K562 (cell line): ENCODE measurements around the gene RET. TPM values are rescaled to one million over a fixed set of nuclear protein-coding genes. Genes with fewer than 3 reads are reported as not detected.

Experiments used
- ATAC-seq: fragments of 200-7000 bp; cut with Tn5 transposase; 3 replicates; pipeline ENCODE4 v1.9.1; 2020; ENCODE audit warnings: moderate library complexity
- BruUV-seq: library from RNA; stranded (reverse); fragments of 400-500 nt; replicated peaks from 2 replicates; lab custom pipeline; 2021; lab: Mats Ljungman, UMichigan
- CTCF ChIA-PET: fragments of 300-600 bp; formaldehyde crosslinking; extraction: SDS; loops from one replicate; lab custom pipeline; 2021; ENCODE audit warnings: low intra/inter-chr PET ratio; lab: Yijun Ruan, JAX
- POLR2A ChIA-PET: fragments of 300-600, 350-650 bp; sonication (Branson Sonifier 250); formaldehyde crosslinking; extraction: SDS; loops from one replicate; lab custom pipeline; 2021; ENCODE audit warnings: antibody characterized with exemption, inconsistent platforms; lab: Yijun Ruan, JAX
- DNase-seq, 4 experiments: peaks; one replicate each; pipeline versions ENCODE4 v3.0.0 to v3.0.0-alpha.2; 2011 to 2018; ENCODE audit warnings: low spot score in 3 of 4, mixed read lengths in 3 of 4; ENCODE audit errors: extremely low read depth in 1 of 4
- FAIRE-seq: peaks from 2 replicates; lab custom pipeline; 2011; peaks lifted over from hg19 to GRCh38; lab: Jason Lieb, UNC
- H2AFZ ChIP-seq: 2 replicates; pipeline ENCODE4 v1.6.0; 2011; ENCODE audit warnings: low read depth, low read length, control low read depth, inconsistent platforms
- H3K27ac ChIP-seq: fragments of 200-600 bp; 3 replicates; pipeline ENCODE4 v1.8.0; 2011; ENCODE audit warnings: low read depth, mild to moderate bottlenecking, control low read depth, inconsistent platforms, low read length, moderate library complexity, mixed read lengths; ENCODE audit errors: extremely low read depth
- H3K27me3 ChIP-seq, 2 experiments: fragments of 300-600 bp in 1 of 2; 2 replicates in 1 of 2; 3 replicates in 1 of 2; pipeline versions ENCODE4 v1.6.0 to v1.8.0; 2011; ENCODE audit warnings: inconsistent platforms in 2 of 2, low read length in 2 of 2, mild to moderate bottlenecking in 1 of 2, mixed read lengths in 1 of 2, moderate library complexity in 1 of 2; ENCODE audit not compliant: control insufficient read depth in 2 of 2, insufficient read depth in 2 of 2
- H3K36me3 ChIP-seq: fragments of 300-600 bp; 3 replicates; pipeline ENCODE4 v1.8.0; 2011; ENCODE audit warnings: mild to moderate bottlenecking, low read length, inconsistent platforms; ENCODE audit not compliant: control insufficient read depth, insufficient read depth
- H3K4me1 ChIP-seq, 2 experiments: fragments of 200-600 bp in 1 of 2; replicated peaks in 1 of 2; 2 replicates in 1 of 2; 3 replicates in 1 of 2; pipeline versions ENCODE4 v1.5.1 to v1.8.0; 2011; ENCODE audit warnings: inconsistent platforms in 2 of 2, low read length in 2 of 2, mild to moderate bottlenecking in 1 of 2, mixed read lengths in 1 of 2, moderate library complexity in 1 of 2; ENCODE audit not compliant: control insufficient read depth in 2 of 2, insufficient read depth in 2 of 2
- H3K4me2 ChIP-seq: 2 replicates; pipeline ENCODE4 v1.6.1; 2011; ENCODE audit warnings: low read length, control low read depth, inconsistent platforms, mixed read lengths; ENCODE audit not compliant: insufficient read depth
- H3K4me3 ChIP-seq: fragments of 200-600 bp; sonication (generic), shearing (Covaris generic); 2 replicates; pipeline ENCODE4 v1.5.1; 2016; ENCODE audit warnings: control low read depth, inconsistent platforms
- H3K79me2 ChIP-seq: fragments of 200-600 bp; 3 replicates; pipeline ENCODE4 v1.8.0; 2011; ENCODE audit warnings: low read length, inconsistent platforms; ENCODE audit not compliant: control insufficient read depth, insufficient read depth
- H3K9ac ChIP-seq, 2 experiments: 2 replicates each; pipeline versions ENCODE4 v1.6.0 to v1.6.1; 2011; ENCODE audit warnings: low read depth in 2 of 2, low read length in 2 of 2, control low read depth in 1 of 2, inconsistent platforms in 1 of 2, mild to moderate bottlenecking in 1 of 2, mixed read lengths in 1 of 2; ENCODE audit not compliant: insufficient read depth in 1 of 2
- H3K9me1 ChIP-seq: one replicate; pipeline ENCODE4 v1.6.0; 2011; ENCODE audit warnings: inconsistent platforms, mild to moderate bottlenecking, low read length, moderate library complexity; ENCODE audit not compliant: control insufficient read depth, insufficient read depth
- H3K9me3 ChIP-seq: replicated peaks from 2 replicates; pipeline ENCODE4 v1.5.1; 2011; ENCODE audit warnings: low read depth, low read length, inconsistent platforms; ENCODE audit not compliant: control insufficient read depth, insufficient read depth
- H4K20me1 ChIP-seq: replicated peaks from 2 replicates; pipeline ENCODE4 v1.6.1; 2011; ENCODE audit warnings: low read length, inconsistent platforms, mixed read lengths; ENCODE audit not compliant: control insufficient read depth, insufficient read depth
- ASH1L ChIP-seq: fragments of 450-650 bp; IDR thresholded peaks from 2 replicates; pipeline ENCODE4 v1.6.1; 2018; ENCODE audit warnings: borderline replicate concordance, mild to moderate bottlenecking, low read depth; ENCODE audit not compliant: partially characterized antibody
- EP300 ChIP-seq: IDR thresholded peaks from 2 replicates; pipeline ENCODE4 v1.6.1; 2012; ENCODE audit warnings: low read length, improper control_type of control experiment
- ESRRA ChIP-seq: fragments of 450-650 bp; IDR thresholded peaks from 2 replicates; pipeline ENCODE4 v1.6.1; 2014; ENCODE audit warnings: low read depth, mild to moderate bottlenecking, moderate library complexity, borderline replicate concordance
- GABPB2 ChIP-seq: fragments of 250-450 bp; sonication (Bioruptor Pico); conservative IDR thresholded peaks from 2 replicates; pipeline ENCODE4 v1.5.1; 2021; ENCODE audit warnings: mild to moderate bottlenecking
- MECOM ChIP-seq: fragments of 250-450 bp; sonication (Bioruptor Pico); IDR thresholded peaks from 2 replicates; pipeline ENCODE4 v1.8.0; 2022; ENCODE audit warnings: inconsistent platforms
- MLX ChIP-seq, 2 experiments: fragments of 450-650 bp in 1 of 2; sonication (generic) in 1 of 2; formaldehyde crosslinking; conservative IDR thresholded peaks; 2 replicates each; pipeline versions ENCODE4 v1.4.0 to v1.8.1; 2020 to 2022; ENCODE audit warnings: mild to moderate bottlenecking in 1 of 2, missing genetic modification reagents in 1 of 2
- NR2C1 ChIP-seq, 2 experiments: fragments of 450-650 bp; IDR thresholded peaks; 2 replicates each; pipeline ENCODE4 v1.6.1; 2017; ENCODE audit warnings: mild to moderate bottlenecking in 2 of 2, antibody characterized with exemption in 1 of 2, inconsistent platforms in 1 of 2, missing compliant biosample characterization in 1 of 2, missing genetic modification characterization in 1 of 2
- NR3C1 ChIP-seq: sonication (generic); formaldehyde crosslinking; IDR thresholded peaks from 2 replicates; pipeline ENCODE4 v1.8.1; 2022; ENCODE audit warnings: missing genetic modification reagents
- PHB ChIP-seq: fragments of 250-450 bp; sonication (Bioruptor Pico); IDR thresholded peaks from 2 replicates; pipeline ENCODE4 v1.5.0; 2021
- RBFOX2 ChIP-seq: fragments of 200-400 bp; formaldehyde crosslinking; IDR thresholded peaks from 2 replicates; pipeline ENCODE4 v1.6.1; 2017; ENCODE audit warnings: low read depth, mild to moderate bottlenecking, low read length, moderate library complexity
- USF1 ChIP-seq: sonication (generic); formaldehyde crosslinking; IDR thresholded peaks from 2 replicates; pipeline ENCODE4 v1.9.0; 2022; ENCODE audit warnings: mild to moderate bottlenecking, missing genetic modification reagents
- XRCC4 ChIP-seq: IDR thresholded peaks from one replicate; pipeline ENCODE4 v1.6.1; 2011; ENCODE audit not compliant: insufficient read depth, insufficient read length; ENCODE audit errors: extremely low read depth
- ZNF174 ChIP-seq: fragments of 250-450 bp; sonication (Bioruptor Pico); IDR thresholded peaks from 2 replicates; pipeline ENCODE4 v1.4.0; 2020; ENCODE audit warnings: mild to moderate bottlenecking
- ZNF23 ChIP-seq: fragments of 250-450 bp; sonication (Bioruptor Pico); IDR thresholded peaks from 2 replicates; pipeline ENCODE4 v1.4.0; 2020; ENCODE audit warnings: mild to moderate bottlenecking
- ZNF253 ChIP-seq: fragments of 250-450 bp; sonication (Bioruptor Pico); conservative IDR thresholded peaks from 2 replicates; pipeline ENCODE4 v1.6.1; 2021; ENCODE audit warnings: mild to moderate bottlenecking
- ZNF3 ChIP-seq: fragments of 250-450 bp; sonication (Bioruptor Pico); IDR thresholded peaks from 2 replicates; pipeline ENCODE4 v1.5.0; 2021; ENCODE audit warnings: mild to moderate bottlenecking, moderate library complexity
- ZNF717 ChIP-seq: fragments of 250-450 bp; sonication (Bioruptor Pico); IDR thresholded peaks from 2 replicates; pipeline ENCODE4 v1.5.0; 2021
- ZSCAN32 ChIP-seq: fragments of 450-650 bp; formaldehyde crosslinking; IDR thresholded peaks from 2 replicates; pipeline ENCODE4 v1.4.0; 2020; ENCODE audit warnings: mild to moderate bottlenecking, moderate library complexity
- WGBS: fragments of 100-300 bp; shearing (Covaris generic); methylation state at CpG from one replicate; pipeline ENCODE4 v1.1.6; 2016; ENCODE audit warnings: low coverage, mixed read lengths; ENCODE audit not compliant: insufficient coverage; ENCODE audit errors: missing lambda C conversion rate; 5-methylcytosine and 5-hydroxymethylcytosine counted together
- in situ Hi-C: fragments of 300-500 bp; cut with MboI; formaldehyde crosslinking; loops from 4 replicates; pipeline ENCODE4 v1.15.0; 2018; ENCODE audit warnings: inconsistent platforms, mixed read lengths
- intact Hi-C: fragments of 100-400 bp; cut with micrococcal nuclease; formaldehyde crosslinking; loops from 2 replicates; pipeline ENCODE4 v1.14.2; 2022
- polyA plus RNA-seq, 8 experiments: library from polyadenylated mRNA; depleted of rRNA in 4 of 8; stranded (reverse) in 5 of 8; unstranded in 3 of 8; fragments of >200 nt; fragmentation: Nextera tagmentation in 2 of 8; fragmentation: Illumina TruSeq in 1 of 8; extraction: Ambion mirVana in 2 of 8; extraction: Trizol in 1 of 8; gene quantifications; 2 replicates each; pipeline versions ENCODE4 v1.2.1 to v1.2.3, GENCODE V29; 2011 to 2014; ENCODE audit warnings: inconsistent platforms in 1 of 8, missing spikeins in 1 of 8
- total RNA-seq, 7 experiments: library from RNA; depleted of rRNA in 6 of 7; stranded (reverse); fragments of >200 nt in 6 of 7; fragmentation: Illumina TruSeq in 2 of 7; extraction: Trizol in 2 of 7; gene quantifications; 2 replicates each; pipeline versions ENCODE4 v1.2.1 to v1.2.3, GENCODE V29; 2011 to 2021; ENCODE audit warnings: low replicate concordance in 1 of 7

The RET gene
- total and polyA plus RNA-seq, 9 of the 15 experiments (the other 6 are each of a cell fraction or from before 2014, with no cell fraction given), result 0.04 to 0.05 TPM; not detected in 7

GRCh38 chr10:43055991-43056567 is 20.8 kb upstream of the RET start:
- Histone ChIP-seq H3K9me3 (no peaks in the 10 kb centered on the region), H3K9ac (no peak overlapping the region), H3K4me1 (peaks cover 0 to 4% of the 10 kb centered on the region in 2 experiments; a peak in 2 of 5 replicates), H3K27me3 (peaks cover under 1 to 21% of the 10 kb centered on the region in 2 experiments; a peak in 3 of 5 replicates), H3K4me2 (no peak overlapping the region), H3K27ac (no peak overlapping the region), H3K79me2 (no peaks in the 10 kb centered on the region), H3K9me1 (no peaks in the 10 kb centered on the region), H3K36me3 (no peaks in the 10 kb centered on the region), H4K20me1 (peaks cover 4% of the 10 kb centered on the region; the same call in 1 of the 2 replicates), H3K4me3 (no peak overlapping the region), H2AFZ (no peak overlapping the region)
- BruUV-seq, result no TSS peak
- FAIRE-seq, result no peak
- 3% methylated on average over 2 of the region's 2 CpGs for WGBS
- no peak for DNase-seq
- ChIA-PET POLR2A (no interaction called here), CTCF (no interaction called here)
- in situ Hi-C loops, result no loop called here
- TF ChIP-seq NR2C1 (IDR thresholded peaks at IDR 0.05) (no peak), NR2C1 (tag; IDR thresholded peaks at IDR 0.05) (no peak), MECOM (no peak), ESRRA (no peak), ZNF174 (no peak), ZSCAN32 (CRISPR knock-in tag) (no peak), NR3C1 (CRISPR knock-in tag) (no peak), ZNF23 (CRISPR knock-in tag) (no peak), ZNF253 (CRISPR knock-in tag) (no peak), EP300 (no peak), ZNF3 (CRISPR knock-in tag) (no peak), USF1 (CRISPR knock-in tag) (no peak), ASH1L (no peak), XRCC4 (no peak), ZNF717 (CRISPR knock-in tag) (no peak), GABPB2 (CRISPR knock-in tag) (no peak), PHB (no peak), MLX (CRISPR knock-in tag; conservative IDR thresholded peaks at IDR 0.05) (no peak), RBFOX2 (no peak)
- intact Hi-C loops, result no loop called here
- ATAC-seq, result no peak
